Esophagus muscularis mucosa (tissue), 4 donors: Measurements from ENCODE around the gene TBC1D8. TPM values are rescaled to one million over a fixed set of nuclear protein-coding genes. Genes with fewer than 3 reads are reported as not detected.

ENCODE experiments used
- DNase-seq: peaks from one replicate; pipeline ENCODE4 v3.0.0-alpha.2; 2017; ENCODE audit errors: extremely low spot score
- H3K27ac ChIP-seq, 4 donors: fragments of 200-600 bp; sonication (generic); replicated peaks in 1 of 4; 1 replicate in 3 of 4; 2 replicates in 1 of 4; pipeline ENCODE4 v1.5.1; 2016 to 2019; ENCODE audit warnings: mild to moderate bottlenecking in 1 of 4
- H3K27me3 ChIP-seq, 4 donors: fragments of 200-600 bp; sonication (generic); one replicate each; pipeline versions ENCODE4 v1.5.1 to v1.6.0; 2016 to 2019
- H3K36me3 ChIP-seq, 4 donors: fragments of 200-600 bp; sonication (generic); one replicate each; pipeline ENCODE4 v1.5.1; 2016 to 2019
- H3K4me1 ChIP-seq, 4 donors: fragments of 200-600 bp; sonication (generic); one replicate each; pipeline ENCODE4 v1.5.1; 2016 to 2019
- H3K4me3 ChIP-seq, 4 donors: fragments of 200-600 bp; sonication (generic); 1 replicate in 2 of 4; 2 replicates in 2 of 4; pipeline ENCODE4 v1.5.1; 2016 to 2019; ENCODE audit warnings: mild to moderate bottlenecking in 4 of 4, moderate library complexity in 1 of 4
- H3K9me3 ChIP-seq, 4 donors: fragments of 200-600 bp; sonication (generic); 1 replicate in 3 of 4; 2 replicates in 1 of 4; pipeline ENCODE4 v1.5.1; 2016 to 2019
- CTCF ChIP-seq, 3 experiments: fragments of 200-600 bp in 2 of 3; fragments of 450-650 bp in 1 of 3; sonication (generic) in 2 of 3; IDR thresholded peaks; one replicate each; pipeline ENCODE4 v1.5.1; 2017 to 2019; ENCODE audit warnings: antibody characterized with exemption in 3 of 3, mild to moderate bottlenecking in 2 of 3, moderate library complexity in 1 of 3
- EP300 ChIP-seq: sonication (generic); formaldehyde crosslinking; IDR thresholded peaks from one replicate; pipeline ENCODE4 v1.6.1; 2017; ENCODE audit warnings: antibody characterized with exemption
- POLR2A ChIP-seq: fragments of 450-650 bp; IDR thresholded peaks from one replicate; pipeline ENCODE4 v1.6.1; 2017; ENCODE audit warnings: antibody characterized with exemption, moderate library complexity, mild to moderate bottlenecking, low read depth
- POLR2AphosphoS5 ChIP-seq, 2 donors: sonication (generic); formaldehyde crosslinking; IDR thresholded peaks; one replicate each; pipeline ENCODE4 v1.6.1; 2017; ENCODE audit warnings: antibody characterized with exemption in 2 of 2
- WGBS: methylation state at CpG from one replicate; pipeline ENCODE4 v1.1.5; 2018; 5-methylcytosine and 5-hydroxymethylcytosine counted together
- intact Hi-C: fragments of 100-400 bp; cut with DNase I; formaldehyde crosslinking; loops from one replicate; pipeline ENCODE4 v1.15.1; 2023
- total RNA-seq, 4 donors: library from RNA; depleted of rRNA; stranded (reverse); fragments of >200 nt; gene quantifications; one replicate each; pipeline versions ENCODE4 v1.1.0 to v1.2.1, GENCODE V29; 2016

TBC1D8 gene
- total RNA-seq, 4 donors from 2014 or later = 16.7 to 23.4 (median 20.4) TPM

- H3K4me1 ChIP-seq = no peaks in the 10 kb centered on the region
- TF ChIP-seq CTCF (IDR thresholded peaks at IDR 0.05) (no peak), POLR2A (no peak), POLR2AphosphoS5 (IDR thresholded peaks at IDR 0.05) (no peak), EP300 (no peak)
- no peaks in the 10 kb centered on the region for H3K9me3 ChIP-seq
- intact Hi-C loops = no loop called here
- H3K36me3 ChIP-seq = peaks cover 0 to 84% (median 64%) of the 10 kb centered on the region in 4 donors
- H3K4me3 ChIP-seq = no peak overlapping the region
- WGBS = 94% methylated on average over 7 of the region's 7 CpGs
- no peak overlapping the region for H3K27ac ChIP-seq
- no peak for DNase-seq
- H3K27me3 ChIP-seq = no peaks in the 10 kb centered on the region
Measured at GRCh38 chr2:100969998-100970397, 181.2 kb downstream of the TBC1D8 start.

- no peak for TF ChIP-seq POLR2A
- TF ChIP-seq EP300 = no peak
- TF ChIP-seq POLR2AphosphoS5 (IDR thresholded peaks at IDR 0.05) = no peak
- TF ChIP-seq CTCF (IDR thresholded peaks at IDR 0.05) = no peak
- H3K9me3 ChIP-seq = no peaks in the 10 kb centered on the region
- intact Hi-C loops = no loop called here
- H3K4me1 ChIP-seq = no peaks in the 10 kb centered on the region
- no peak for DNase-seq
- peaks cover 0 to 77% (median 50%) of the 10 kb centered on the region in 4 donors for H3K36me3 ChIP-seq
- no peak overlapping the region for H3K27ac ChIP-seq
- WGBS = 88% methylated on average over 27 of the region's 28 CpGs
- H3K4me3 ChIP-seq = no peak overlapping the region
- H3K27me3 ChIP-seq = no peaks in the 10 kb centered on the region
Measured at GRCh38 chr2:100968146-100969145, 182.7 kb downstream of the TBC1D8 start.

- no peak overlapping the region for H3K4me3 ChIP-seq
- H3K9me3 ChIP-seq = no peaks in the 10 kb centered on the region
- 88% methylated on average over 8 of the region's 8 CpGs for WGBS
- intact Hi-C loops = no loop called here
- H3K27ac ChIP-seq = no peak overlapping the region
- peaks cover 0 to 70% (median 46%) of the 10 kb centered on the region in 4 donors for H3K36me3 ChIP-seq
- TF ChIP-seq POLR2A = no peak
- no peak for DNase-seq
- H3K27me3 ChIP-seq = no peaks in the 10 kb centered on the region
- peaks cover 0 to 3% (median 0%) of the 10 kb centered on the region in 4 donors for H3K4me1 ChIP-seq
Measured at GRCh38 chr2:100967716-100968115, 183.5 kb downstream of the TBC1D8 start.

- H3K36me3 ChIP-seq = peaks cover 0 to 50% (median 26%) of the 10 kb centered on the region in 4 donors
- H3K27ac ChIP-seq = no peak overlapping the region
- intact Hi-C loops = no loop called here
- WGBS = 95% methylated on average over 5 of the region's 5 CpGs
- H3K27me3 ChIP-seq = no peaks in the 10 kb centered on the region
- H3K9me3 ChIP-seq = no peaks in the 10 kb centered on the region
- no peak overlapping the region for H3K4me3 ChIP-seq
- no peak for DNase-seq
- H3K4me1 ChIP-seq = peaks cover 0 to 6% (median 0%) of the 10 kb centered on the region in 4 donors
- no peak for TF ChIP-seq EP300
- TF ChIP-seq POLR2AphosphoS5 (IDR thresholded peaks at IDR 0.05) = no peak
Measured at GRCh38 chr2:100965596-100965995, 185.6 kb downstream of the TBC1D8 start.

GRCh38 chr2:100964681-100965169 is 186.5 kb downstream of the TBC1D8 start:
- Histone ChIP-seq H3K27me3 (no peaks in the 10 kb centered on the region), H3K4me3 (no peak overlapping the region), H3K36me3 (peaks cover 0 to 41% (median 18%) of the 10 kb centered on the region in 4 donors), H3K27ac (no peak overlapping the region), H3K9me3 (no peaks in the 10 kb centered on the region), H3K4me1 (peaks cover 0 to 6% (median under 1%) of the 10 kb centered on the region in 4 donors)
- intact Hi-C loops = no loop called here
- TF ChIP-seq EP300 (no peak), POLR2A (no peak), POLR2AphosphoS5 (IDR thresholded peaks at IDR 0.05) (no peak), CTCF (IDR thresholded peaks at IDR 0.05) (no peak)
- no peak for DNase-seq
- WGBS = 70% methylated on average over 11 of the region's 11 CpGs
